Measurements from ENCODE around the gene POU6F2. TPM values are rescaled to one million over a fixed set of nuclear protein-coding genes. Genes with fewer than 3 reads are reported as not detected.
A peak's percentile ranks its signal among the peaks of the same experiment; 100 is the strongest.

The POU6F2 gene
- total RNA-seq, 1 experiment from 2014 or later: 0.64 TPM

DNA sequence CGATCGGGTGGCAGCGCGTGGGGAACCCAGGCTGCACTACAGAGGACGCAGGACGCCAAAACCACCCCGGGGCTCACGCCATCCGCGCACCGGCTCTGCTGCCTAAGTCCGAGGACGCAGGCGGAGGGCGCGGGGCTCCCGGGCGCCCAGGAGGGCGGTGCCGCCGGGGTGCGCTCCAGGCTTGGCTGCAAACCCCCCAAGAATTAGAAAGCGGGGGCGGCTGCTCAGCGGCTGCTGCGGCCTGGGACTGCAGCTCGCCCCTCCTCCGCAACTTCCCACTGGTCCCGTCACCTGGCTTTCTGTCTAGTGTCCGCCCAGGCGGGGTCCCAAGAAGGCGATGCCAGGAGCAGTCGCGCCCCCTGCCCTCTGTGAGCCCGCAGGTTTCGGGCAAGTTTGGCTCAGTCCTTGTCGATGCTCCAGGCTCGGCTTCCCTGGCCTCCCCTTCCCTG, 1.7 kb upstream of the POU6F2 start:
- peaks cover 16% of the 10 kb centered on the region for H3K4me1 Mint-ChIP-seq (ENCODE audit: low read depth, unreplicated experiment)
- H3K9me3 Mint-ChIP-seq (ENCODE audit: low read depth, unreplicated experiment): peaks cover 5% of the 10 kb centered on the region
- intact Hi-C loops (cut with micrococcal nuclease; ENCODE audit: unreplicated experiment): no loop called here
- TF ChIP-seq, protein P1, sequence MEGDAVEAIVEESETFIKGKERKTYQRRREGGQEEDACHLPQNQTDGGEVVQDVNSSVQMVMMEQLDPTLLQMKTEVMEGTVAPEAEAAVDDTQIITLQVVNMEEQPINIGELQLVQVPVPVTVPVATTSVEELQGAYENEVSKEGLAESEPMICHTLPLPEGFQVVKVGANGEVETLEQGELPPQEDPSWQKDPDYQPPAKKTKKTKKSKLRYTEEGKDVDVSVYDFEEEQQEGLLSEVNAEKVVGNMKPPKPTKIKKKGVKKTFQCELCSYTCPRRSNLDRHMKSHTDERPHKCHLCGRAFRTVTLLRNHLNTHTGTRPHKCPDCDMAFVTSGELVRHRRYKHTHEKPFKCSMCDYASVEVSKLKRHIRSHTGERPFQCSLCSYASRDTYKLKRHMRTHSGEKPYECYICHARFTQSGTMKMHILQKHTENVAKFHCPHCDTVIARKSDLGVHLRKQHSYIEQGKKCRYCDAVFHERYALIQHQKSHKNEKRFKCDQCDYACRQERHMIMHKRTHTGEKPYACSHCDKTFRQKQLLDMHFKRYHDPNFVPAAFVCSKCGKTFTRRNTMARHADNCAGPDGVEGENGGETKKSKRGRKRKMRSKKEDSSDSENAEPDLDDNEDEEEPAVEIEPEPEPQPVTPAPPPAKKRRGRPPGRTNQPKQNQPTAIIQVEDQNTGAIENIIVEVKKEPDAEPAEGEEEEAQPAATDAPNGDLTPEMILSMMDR (IDR thresholded peaks at IDR 0.05; ENCODE audit: unreplicated experiment): no peak
- no peak overlapping the region for H3K27ac Mint-ChIP-seq (ENCODE audit: unreplicated experiment)
- CTCF ChIA-PET: no interaction called here
- no peak overlapping the region for H3K4me3 Mint-ChIP-seq (ENCODE audit: low read depth, unreplicated experiment)
- no peaks in the 10 kb centered on the region for H3K36me3 Mint-ChIP-seq (ENCODE audit: insufficient read depth, unreplicated experiment)
- BruUV-seq (replicated peaks): no TSS peak
- no peak for DNase-seq
- H3K27me3 Mint-ChIP-seq (ENCODE audit: unreplicated experiment): no peaks in the 10 kb centered on the region

DNA sequence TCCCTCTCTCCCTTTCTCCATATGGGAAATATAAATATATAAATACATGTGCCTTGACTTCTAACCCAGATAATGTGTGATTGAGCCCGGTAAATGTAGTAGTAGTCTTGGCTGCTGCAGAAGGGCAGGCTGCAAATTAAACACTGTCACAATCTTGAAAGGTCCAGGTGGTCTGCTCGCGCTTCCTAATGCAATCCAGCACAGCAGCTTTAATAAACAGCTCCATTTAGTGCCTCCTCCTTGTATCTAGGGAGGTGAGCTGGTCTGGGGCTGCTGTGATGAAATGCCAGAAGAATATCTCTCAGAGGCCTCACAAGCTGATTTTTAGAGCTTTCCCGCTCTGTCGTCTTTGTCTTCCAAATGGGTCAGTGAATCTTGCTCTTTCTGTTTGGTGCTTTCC, 782 bp downstream of the POU6F2 start:
- H3K4me3 Mint-ChIP-seq (ENCODE audit: low read depth, unreplicated experiment): peak overlapping the region; percentile 55
- DNase-seq: no peak
- TF ChIP-seq, protein P1 (IDR thresholded peaks at IDR 0.05; ENCODE audit: unreplicated experiment): no peak
- intact Hi-C loops (cut with micrococcal nuclease; ENCODE audit: unreplicated experiment): no loop called here
- CTCF ChIA-PET: interaction anchor here (0.8 kb wide), 1 partner anchor 46 kb away, joined by 5 read pairs; no protein-coding TSS in a partner anchor
- H3K27me3 Mint-ChIP-seq (ENCODE audit: unreplicated experiment): no peaks in the 10 kb centered on the region
- peaks cover 5% of the 10 kb centered on the region for H3K9me3 Mint-ChIP-seq (ENCODE audit: low read depth, unreplicated experiment)
- no peaks in the 10 kb centered on the region for H3K36me3 Mint-ChIP-seq (ENCODE audit: insufficient read depth, unreplicated experiment)
- H3K27ac Mint-ChIP-seq (ENCODE audit: unreplicated experiment): no peak overlapping the region
- peaks cover 15% of the 10 kb centered on the region for H3K4me1 Mint-ChIP-seq (ENCODE audit: low read depth, unreplicated experiment)
- no TSS peak for BruUV-seq (replicated peaks)

DNA sequence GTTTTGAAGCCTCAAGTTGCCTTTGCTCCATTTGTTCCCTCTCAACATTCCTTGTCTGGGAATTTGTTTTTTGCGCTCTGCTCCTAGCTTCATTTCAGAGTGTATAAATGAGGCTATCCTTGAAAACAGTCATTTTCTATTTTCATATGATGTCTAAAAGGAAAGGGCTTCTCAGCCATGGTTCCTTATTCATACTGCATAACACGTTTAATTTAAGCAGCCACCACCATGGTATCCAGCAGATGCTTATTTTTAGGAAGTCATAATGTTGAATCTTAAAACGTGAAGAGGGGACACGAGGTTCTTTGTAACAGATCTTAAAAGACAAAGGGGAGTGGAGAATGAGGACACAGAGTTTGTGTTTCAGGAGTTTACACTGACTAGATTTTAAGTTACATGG, 14.5 kb downstream of the POU6F2 start:
- Mint-ChIP-seq H3K9me3 (ENCODE audit: low read depth, unreplicated experiment) (no peaks in the 10 kb centered on the region), H3K4me3 (ENCODE audit: low read depth, unreplicated experiment) (no peak overlapping the region), H3K27ac (ENCODE audit: unreplicated experiment) (no peak overlapping the region), H3K27me3 (ENCODE audit: unreplicated experiment) (peaks cover 13% of the 10 kb centered on the region), H3K36me3 (ENCODE audit: insufficient read depth, unreplicated experiment) (no peaks in the 10 kb centered on the region), H3K4me1 (ENCODE audit: low read depth, unreplicated experiment) (peaks cover 11% of the 10 kb centered on the region)
- no TSS peak for BruUV-seq (replicated peaks)
- intact Hi-C loops (cut with micrococcal nuclease; ENCODE audit: unreplicated experiment): no loop called here
- TF ChIP-seq, protein P1 (IDR thresholded peaks at IDR 0.05; ENCODE audit: unreplicated experiment): no peak
- DNase-seq: no peak
- CTCF ChIA-PET: no interaction called here

DNA sequence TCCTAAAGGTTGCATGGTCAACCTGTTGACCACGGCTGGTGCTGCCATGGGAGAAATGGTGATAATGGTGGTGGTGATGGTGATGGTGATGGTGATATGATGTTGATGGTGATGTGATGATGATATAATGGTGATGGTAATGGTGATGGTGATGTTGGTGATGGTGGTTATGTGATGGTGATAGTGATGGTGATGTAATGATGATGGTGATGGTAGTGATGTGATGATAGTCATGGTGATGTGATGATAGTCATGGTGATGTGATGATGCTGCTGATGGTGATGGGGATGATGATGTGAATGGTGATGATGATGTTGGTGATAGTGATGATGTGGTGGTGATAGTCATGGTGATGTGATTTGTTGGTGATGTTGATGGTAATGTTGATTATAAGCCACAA, 23.9 kb downstream of the POU6F2 start:
- TF ChIP-seq, protein P1 (IDR thresholded peaks at IDR 0.05; ENCODE audit: unreplicated experiment): no peak
- no peaks in the 10 kb centered on the region for H3K27me3 Mint-ChIP-seq (ENCODE audit: unreplicated experiment)
- peaks cover 10% of the 10 kb centered on the region for H3K4me1 Mint-ChIP-seq (ENCODE audit: low read depth, unreplicated experiment)
- no peak overlapping the region for H3K27ac Mint-ChIP-seq (ENCODE audit: unreplicated experiment)
- H3K36me3 Mint-ChIP-seq (ENCODE audit: insufficient read depth, unreplicated experiment): no peaks in the 10 kb centered on the region
- CTCF ChIA-PET: no interaction called here
- no TSS peak for BruUV-seq (replicated peaks)
- H3K9me3 Mint-ChIP-seq (ENCODE audit: low read depth, unreplicated experiment): no peaks in the 10 kb centered on the region
- intact Hi-C loops (cut with micrococcal nuclease; ENCODE audit: unreplicated experiment): no loop called here
- no peak overlapping the region for H3K4me3 Mint-ChIP-seq (ENCODE audit: low read depth, unreplicated experiment)
- DNase-seq: no peak
